ENCODE data around the gene CTSA.
A peak's percentile ranks its signal among the peaks of the same experiment; 100 is the strongest.

- TF ChIP-seq CTCF (IDR thresholded peaks at IDR 0.05; ENCODE audit: low read depth, low read length, poor library complexity, severe bottlenecking) (peak; percentile 48), EZH2phosphoT487 (IDR thresholded peaks at IDR 0.05; ENCODE audit: borderline replicate concordance, low read length) (no peak)
Observed at GRCh38 chr20:45890077-45890984, 804 bp upstream of the CTSA start.
